ENCODE data around the gene GDA.

The GDA gene

DNA sequence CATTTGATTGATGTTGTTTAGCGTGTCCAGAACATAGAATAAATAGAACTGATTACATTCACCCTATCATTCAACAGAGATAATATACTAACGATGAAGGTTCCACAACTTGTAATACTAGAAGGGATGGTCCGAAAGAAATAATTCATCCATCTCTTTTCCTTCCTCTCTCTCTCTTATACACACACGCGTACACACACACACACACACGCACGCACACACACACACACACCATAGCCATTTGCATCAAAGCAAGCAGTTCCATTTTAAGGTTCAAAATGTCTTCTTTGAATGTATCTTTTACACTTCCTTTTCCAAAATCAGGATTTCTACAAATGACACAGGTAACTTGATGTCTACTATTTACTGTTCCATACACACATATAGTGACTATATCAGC is 887 bp downstream of the GDA start:
- no peak for DNase-seq

DNA sequence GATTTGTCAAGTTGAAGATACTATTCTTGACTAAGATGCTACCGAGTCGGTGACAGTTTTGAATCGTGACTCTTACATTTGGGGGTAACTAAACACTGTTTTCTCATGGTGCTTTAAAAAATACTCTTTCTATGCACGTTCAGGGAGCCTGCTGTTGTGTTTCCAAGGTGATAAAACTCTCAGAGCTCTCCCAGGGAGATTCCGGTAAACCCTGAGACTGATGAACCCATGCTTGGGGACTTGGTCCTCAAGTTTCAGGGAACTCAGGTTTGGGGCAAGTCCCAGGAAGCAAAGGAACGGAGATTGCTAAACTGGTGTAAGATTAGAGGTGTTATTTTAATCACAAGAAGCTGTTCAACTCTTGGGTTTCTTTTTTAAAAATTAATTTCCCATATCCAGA is 1.4 kb downstream of the GDA start:
- no peak for DNase-seq

GRCh38 chr9:72151104-72151503 is 1.9 kb downstream of the GDA start:
- DNase-seq = no peak

- DNase-seq = no peak
These were observed 5.4 kb downstream of the GDA start for GRCh38 chr9:72154468-72155285.

DNA sequence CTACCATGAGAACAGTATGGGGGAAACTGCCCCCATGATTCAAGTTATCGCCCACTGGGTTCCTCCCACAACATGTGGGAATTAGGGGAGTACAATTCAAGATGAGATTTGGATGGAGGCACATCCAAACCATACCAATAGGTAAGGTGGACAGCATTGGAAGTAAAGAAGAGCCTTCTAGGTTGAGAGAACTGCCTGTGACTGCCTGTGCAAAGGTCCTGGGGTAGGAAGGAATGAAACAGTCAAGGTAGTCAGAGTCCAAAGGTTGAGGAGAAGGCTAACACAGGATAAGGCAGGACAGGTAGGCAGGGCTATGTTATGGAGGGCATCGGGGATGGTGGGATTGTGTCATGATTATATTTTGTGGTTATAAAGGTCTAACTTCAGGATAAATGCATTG is 6.1 kb downstream of the GDA start:
- DNase-seq = no peak

- no peak for DNase-seq
These were observed 7.3 kb downstream of the GDA start for GRCh38 chr9:72156586-72156985.

- DNase-seq = no peak
These were observed 9.4 kb downstream of the GDA start for GRCh38 chr9:72158680-72159079.

DNA sequence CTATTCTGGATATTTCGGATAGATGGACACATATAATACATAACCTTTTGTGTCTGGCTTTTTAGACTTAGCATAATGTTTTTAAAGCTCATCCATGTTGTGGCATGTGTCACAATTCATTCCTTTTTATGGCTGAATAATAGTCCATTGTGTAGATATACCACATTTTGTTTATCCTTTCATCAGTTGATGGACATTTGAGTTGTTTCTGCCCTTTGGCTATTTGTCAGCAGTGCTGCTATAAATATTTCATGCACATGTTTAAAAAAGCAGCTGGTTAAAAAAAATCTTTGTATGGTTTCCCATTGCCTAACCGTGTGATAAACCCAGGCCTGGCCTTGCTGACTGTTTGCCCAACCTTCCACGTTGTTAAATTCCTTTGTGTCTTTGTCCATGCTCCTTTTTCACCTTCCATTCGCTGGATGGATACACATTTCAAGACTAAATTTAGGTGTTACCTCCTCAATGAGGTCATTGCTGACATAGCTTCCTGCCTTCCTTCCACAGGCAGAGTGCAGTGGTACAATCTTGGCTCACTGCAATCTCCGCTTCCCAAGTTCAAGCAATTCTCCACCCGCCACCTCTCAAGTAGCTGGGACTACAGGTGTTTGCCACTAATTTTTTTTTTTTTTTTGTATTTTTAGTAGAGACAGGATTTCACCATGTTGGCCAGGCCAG is 11.3 kb downstream of the GDA start:
- DNase-seq = no peak

DNA sequence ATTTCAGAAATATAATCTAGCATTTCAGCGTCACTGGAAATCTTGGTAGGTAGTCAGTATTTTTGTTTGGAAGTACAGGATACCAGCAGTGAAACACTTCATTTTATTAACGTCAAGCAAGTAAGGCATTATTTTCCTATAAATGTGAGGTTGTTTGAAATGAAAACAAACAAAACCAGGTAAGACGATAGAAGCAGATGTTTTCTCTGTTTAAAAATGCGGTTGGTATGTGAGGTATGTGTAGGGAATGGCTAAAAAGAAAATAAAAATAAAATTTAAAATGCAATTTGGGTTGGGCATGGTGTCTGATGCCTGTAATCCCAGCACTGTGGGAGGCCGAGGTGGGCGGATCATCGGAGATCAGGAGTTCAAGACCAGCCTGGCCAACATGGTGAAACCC is 16.1 kb downstream of the GDA start:
- no peak for DNase-seq

DNA sequence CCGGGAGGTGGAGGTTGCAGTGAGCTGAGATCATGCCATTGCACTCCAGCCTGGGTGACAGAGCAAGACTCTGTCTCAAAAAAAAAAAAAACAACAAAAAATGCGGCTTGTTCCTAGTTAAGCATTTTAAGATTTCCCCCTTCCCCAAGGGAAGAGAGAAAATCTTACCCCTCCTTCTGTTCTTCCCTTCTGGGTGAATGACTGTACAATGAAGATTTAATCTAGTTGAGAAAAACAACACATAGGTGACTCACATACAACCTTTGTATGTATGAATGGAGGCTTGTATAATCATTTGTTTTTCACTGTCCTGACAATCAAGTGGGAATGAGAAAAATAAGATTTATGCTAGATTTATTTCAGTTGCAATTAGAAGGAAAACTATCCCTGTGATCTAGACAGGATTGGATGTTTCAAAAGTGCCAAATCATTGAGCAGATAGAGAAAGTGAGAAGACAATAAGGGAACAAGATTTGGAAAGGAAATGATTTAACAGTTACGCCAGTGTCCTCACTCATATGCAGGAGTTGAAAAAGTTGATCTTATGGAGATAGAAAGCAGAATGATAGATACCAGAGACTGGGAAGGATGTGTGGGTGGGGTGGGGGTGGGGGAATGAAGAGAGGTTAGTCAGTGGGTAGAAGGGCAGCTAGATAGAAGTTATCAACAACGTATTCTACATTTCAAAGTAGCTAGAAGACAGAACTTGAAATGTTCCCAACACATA is 16.7 kb downstream of the GDA start:
- no peak for DNase-seq

DNA sequence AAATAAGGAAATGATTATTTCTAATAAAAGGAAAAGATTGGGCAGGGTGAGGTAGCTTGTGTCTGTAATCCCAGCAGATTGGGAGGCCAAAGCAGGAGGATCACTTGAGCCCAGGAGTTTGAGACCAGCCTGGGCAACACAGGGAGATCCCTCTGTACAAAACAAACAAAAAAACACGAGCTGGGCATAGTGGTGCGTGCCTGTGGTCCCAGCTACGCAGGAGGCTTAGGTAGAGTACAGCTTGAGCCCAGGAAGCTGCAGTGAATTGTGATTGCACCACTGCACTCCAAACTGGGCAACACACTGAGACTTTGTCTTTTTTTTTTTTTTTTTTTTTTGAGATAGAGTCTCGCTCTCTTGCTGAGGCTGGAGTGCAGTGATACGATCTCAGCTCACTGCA is 18.8 kb downstream of the GDA start:
- DNase-seq = no peak

DNA sequence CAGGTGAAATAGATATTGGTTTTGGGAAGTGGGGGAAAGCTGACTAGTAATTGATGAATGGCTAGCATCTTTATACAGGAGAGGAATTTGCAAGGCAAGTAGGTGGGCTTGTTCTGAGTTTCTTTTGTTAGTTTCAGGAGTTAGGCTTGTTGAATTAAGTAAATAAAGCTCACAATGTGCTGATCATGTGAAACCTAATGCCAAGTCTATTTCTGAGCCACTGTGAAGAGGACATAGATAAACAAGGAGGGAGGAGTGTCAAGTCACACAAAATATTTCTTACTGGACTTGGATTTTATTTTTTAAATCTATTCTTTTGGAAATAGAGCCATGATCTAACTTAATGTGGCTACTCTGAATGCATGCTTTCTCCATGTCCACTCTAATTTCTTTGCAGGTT is 19.9 kb downstream of the GDA start:
- no peak for DNase-seq

DNA sequence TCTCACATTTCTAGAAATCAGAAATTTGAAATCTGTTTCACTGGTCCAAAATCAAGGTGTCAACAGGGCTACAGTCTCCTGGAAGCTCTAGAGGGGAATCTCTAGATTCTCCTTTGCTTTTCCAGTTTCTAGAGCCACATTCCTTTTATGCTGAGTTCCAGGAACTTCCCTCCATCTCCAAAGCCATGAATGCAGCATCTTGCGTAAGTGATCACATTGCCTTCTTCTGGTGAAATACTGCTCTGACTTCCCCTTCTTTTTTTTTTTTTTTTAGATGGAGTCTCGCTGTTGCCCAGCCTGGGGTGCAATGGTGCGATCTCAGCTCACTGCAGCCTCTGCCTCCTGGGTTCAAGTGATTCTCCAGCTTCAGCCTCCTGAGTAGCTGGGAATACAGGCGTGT is 23.8 kb downstream of the GDA start:
- DNase-seq = no peak

GRCh38 chr9:72185561-72185960 is 36.3 kb downstream of the GDA start:
- peak in 6 of 56 donors; percentile 1 to 27 (median 14) for DNase-seq

DNA sequence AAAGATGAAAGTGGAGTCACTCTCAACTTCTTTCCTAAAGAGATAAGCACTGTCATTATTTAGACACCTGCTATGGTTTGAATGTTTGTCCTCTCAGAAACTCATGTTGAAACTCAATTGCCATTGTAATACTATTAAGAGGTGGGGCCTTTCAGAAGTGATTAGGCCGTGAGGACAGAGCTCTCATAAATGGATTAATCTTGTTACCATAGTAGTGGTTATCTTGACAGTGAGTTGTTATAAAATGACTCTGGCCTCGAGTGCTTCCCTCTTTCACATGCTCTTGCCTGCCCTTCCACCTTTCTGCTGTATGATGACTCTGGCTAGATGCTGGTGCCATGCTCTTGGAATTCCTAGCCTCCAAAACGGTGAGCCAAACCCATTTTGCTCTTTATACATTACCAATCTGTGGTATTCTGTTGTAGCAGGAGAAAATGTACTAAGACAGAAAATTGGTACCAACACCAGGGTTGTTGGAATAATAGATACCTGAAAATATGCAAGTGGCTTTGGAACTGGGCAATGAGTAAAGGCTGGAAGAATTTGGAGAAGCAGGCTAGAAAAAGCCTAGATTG is 38.0 kb downstream of the GDA start:
- no peak for DNase-seq

- no peak for DNase-seq
These were observed 39.0 kb downstream of the GDA start for GRCh38 chr9:72188232-72188631.

GRCh38 chr9:72193478-72193881 is 44.2 kb downstream of the GDA start:
- DNase-seq = no peak

DNA sequence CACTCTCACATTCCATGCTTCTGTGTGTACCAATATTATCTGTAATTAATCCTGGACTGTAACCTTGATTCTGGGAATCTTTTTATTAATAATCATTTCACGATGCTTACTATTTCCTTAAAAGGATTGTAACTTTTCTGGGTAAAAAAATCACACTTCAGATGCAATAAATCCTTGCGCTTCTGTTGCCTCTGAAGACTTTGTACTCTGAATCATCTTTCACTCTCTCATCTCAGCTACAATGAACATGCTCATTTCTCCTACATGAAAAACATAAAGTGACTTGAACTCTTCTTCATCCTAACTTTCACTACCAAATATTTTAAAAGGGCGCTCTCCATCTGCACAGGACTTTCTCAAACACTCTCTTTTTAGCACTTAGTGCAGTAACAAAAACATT is 50.0 kb downstream of the GDA start:
- DNase-seq = no peak

DNA sequence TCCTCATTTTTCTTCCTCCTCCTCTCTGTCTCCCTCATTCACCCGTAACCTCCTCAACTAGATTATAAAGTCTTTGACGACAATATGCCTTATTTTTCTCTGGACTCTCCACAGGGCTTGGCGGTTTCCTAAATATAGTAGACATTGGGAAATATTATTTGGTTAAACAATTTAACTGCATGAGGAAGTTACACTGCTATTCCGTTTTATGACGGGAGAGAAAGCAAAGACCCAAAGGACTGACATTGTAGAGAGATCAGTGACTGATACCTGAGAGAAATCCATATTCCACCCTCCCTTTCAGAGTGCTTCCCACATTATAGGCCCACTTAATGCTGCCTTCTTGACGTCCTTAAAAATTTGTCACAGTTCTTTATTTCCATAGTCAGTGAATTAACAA is 51.2 kb downstream of the GDA start:
- DNase-seq = no peak

DNA sequence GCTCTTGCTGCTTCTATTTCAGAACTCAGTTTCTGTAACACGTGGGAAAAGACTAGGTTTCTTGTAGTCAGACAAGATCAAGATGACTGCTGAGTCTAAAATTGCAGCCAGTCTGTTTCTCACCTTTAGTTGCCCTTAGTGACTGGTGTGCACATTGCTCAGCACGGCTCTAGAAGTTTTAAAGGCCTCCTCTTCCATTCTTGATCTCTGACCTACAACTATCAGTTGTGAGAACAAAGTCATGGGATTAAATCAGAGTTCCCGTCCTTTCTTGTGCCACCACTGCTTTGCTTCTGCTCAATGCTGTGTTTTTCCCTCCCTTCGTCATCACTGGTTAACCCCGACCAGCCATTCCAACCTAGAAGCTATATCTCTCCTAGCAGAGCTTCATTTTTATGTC is 52.8 kb downstream of the GDA start:
- DNase-seq = no peak

- peak in 3 of 56 donors; percentile 3 to 32 (median 4) for DNase-seq
These were observed 54.1 kb downstream of the GDA start for GRCh38 chr9:72203205-72203803.

GRCh38 chr9:72204062-72204461 is 54.8 kb downstream of the GDA start:
- DNase-seq = no peak
